Glutamatergic neuron (in vitro differentiated cells): Measurements from ENCODE around the gene ITGA1. TPM values are rescaled to one million over a fixed set of nuclear protein-coding genes. Genes with fewer than 3 reads are reported as not detected.
A peak's percentile ranks its signal among the peaks of the same experiment; 100 is the strongest.

Source experiments
- DNase-seq: peaks from one replicate; pipeline ENCODE4 v3.0.0; 2022
- H3K27ac Mint-ChIP-seq: one replicate; pipeline ENCODE4 v1.8.0; 2020; ENCODE audit warnings: mild to moderate bottlenecking, mixed read lengths, inconsistent platforms; ENCODE audit not compliant: unreplicated experiment
- H3K27me3 Mint-ChIP-seq: one replicate; pipeline ENCODE4 v1.8.0; 2020; ENCODE audit warnings: mild to moderate bottlenecking, moderate library complexity, mixed read lengths, inconsistent platforms; ENCODE audit not compliant: unreplicated experiment
- H3K36me3 Mint-ChIP-seq: one replicate; pipeline ENCODE4 v1.8.0; 2020; ENCODE audit warnings: mild to moderate bottlenecking, mixed read lengths, inconsistent platforms; ENCODE audit not compliant: unreplicated experiment
- H3K4me1 Mint-ChIP-seq: one replicate; pipeline ENCODE4 v1.8.0; 2020; ENCODE audit warnings: mild to moderate bottlenecking, low read depth, mixed read lengths, inconsistent platforms; ENCODE audit not compliant: unreplicated experiment
- H3K4me3 Mint-ChIP-seq: one replicate; pipeline ENCODE4 v1.8.0; 2020; ENCODE audit warnings: mild to moderate bottlenecking, mixed read lengths, inconsistent platforms; ENCODE audit not compliant: unreplicated experiment
- H3K9me3 Mint-ChIP-seq: one replicate; pipeline ENCODE4 v1.8.0; 2020; ENCODE audit warnings: mild to moderate bottlenecking, moderate library complexity, mixed read lengths, inconsistent platforms; ENCODE audit not compliant: unreplicated experiment
- total RNA-seq: library from RNA; stranded (reverse); fragmentation: NEBNext Ultra II Directional; extraction: Animal tissue kit (Norgen Biotek cat#: 25700); gene quantifications from one replicate; pipeline ENCODE4 v1.2.1, GENCODE V29; 2021; ENCODE audit not compliant: unreplicated experiment
- TF ChIP-seq, protein P1 (sequence below): fragments of 200-600 bp; sonication (generic); IDR thresholded peaks from one replicate; pipeline ENCODE4 v1.5.0; 2021; ENCODE audit not compliant: partially characterized antibody, unreplicated experiment

ITGA1 gene
- total RNA-seq, 1 donor from 2014 or later: 0.96 TPM

DNA sequence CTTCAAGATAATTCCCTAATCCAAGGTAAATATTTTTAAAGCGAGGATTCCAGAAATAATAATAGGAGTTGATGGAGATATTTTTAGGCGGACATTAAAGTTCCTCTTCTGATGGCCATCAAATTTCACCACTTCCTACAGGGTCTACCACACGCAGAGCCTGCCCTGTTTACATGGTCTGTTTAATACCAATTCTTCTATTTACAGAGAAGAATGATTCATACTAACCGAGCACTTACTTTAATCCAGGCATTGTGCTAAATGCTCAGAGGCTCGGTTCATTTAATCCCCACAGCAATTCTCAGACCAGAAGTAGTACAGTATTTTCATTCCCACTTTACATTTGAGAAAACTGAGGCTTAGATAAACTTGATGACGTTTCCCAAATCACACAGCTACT lies 3.0 kb upstream of the ITGA1 start:
- DNase-seq: no peak
- Mint-ChIP-seq H3K27ac (no peak overlapping the region), H3K36me3 (no peaks in the 10 kb centered on the region), H3K27me3 (peaks cover 1% of the 10 kb centered on the region), H3K4me3 (no peak overlapping the region), H3K9me3 (peaks cover 5% of the 10 kb centered on the region), H3K4me1 (no peaks in the 10 kb centered on the region)
- TF ChIP-seq, protein P1, sequence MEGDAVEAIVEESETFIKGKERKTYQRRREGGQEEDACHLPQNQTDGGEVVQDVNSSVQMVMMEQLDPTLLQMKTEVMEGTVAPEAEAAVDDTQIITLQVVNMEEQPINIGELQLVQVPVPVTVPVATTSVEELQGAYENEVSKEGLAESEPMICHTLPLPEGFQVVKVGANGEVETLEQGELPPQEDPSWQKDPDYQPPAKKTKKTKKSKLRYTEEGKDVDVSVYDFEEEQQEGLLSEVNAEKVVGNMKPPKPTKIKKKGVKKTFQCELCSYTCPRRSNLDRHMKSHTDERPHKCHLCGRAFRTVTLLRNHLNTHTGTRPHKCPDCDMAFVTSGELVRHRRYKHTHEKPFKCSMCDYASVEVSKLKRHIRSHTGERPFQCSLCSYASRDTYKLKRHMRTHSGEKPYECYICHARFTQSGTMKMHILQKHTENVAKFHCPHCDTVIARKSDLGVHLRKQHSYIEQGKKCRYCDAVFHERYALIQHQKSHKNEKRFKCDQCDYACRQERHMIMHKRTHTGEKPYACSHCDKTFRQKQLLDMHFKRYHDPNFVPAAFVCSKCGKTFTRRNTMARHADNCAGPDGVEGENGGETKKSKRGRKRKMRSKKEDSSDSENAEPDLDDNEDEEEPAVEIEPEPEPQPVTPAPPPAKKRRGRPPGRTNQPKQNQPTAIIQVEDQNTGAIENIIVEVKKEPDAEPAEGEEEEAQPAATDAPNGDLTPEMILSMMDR: no peak

DNA sequence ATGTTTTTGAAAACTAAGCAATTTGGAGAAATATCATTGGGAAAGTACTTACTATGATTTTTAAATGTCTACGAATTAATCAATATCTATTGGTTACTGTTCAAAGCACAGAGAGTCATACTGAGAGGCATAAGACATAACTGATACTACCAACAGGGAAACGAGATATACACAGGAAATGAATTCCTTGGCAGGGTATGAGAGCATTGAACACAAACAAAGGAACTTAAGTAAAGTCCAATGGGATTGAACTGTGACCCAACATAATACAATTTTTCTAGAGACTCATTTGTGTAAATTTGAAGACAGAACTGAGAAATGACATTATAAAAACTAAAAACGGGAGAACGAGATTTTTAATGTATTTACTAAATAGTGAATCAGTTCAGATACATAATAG lies 1.3 kb upstream of the ITGA1 start:
- H3K36me3 Mint-ChIP-seq: no peaks in the 10 kb centered on the region
- TF ChIP-seq, protein P1: no peak
- H3K9me3 Mint-ChIP-seq: peaks cover 2% of the 10 kb centered on the region
- peak overlapping the region; percentile 14 for H3K4me3 Mint-ChIP-seq
- no peaks in the 10 kb centered on the region for H3K4me1 Mint-ChIP-seq
- H3K27me3 Mint-ChIP-seq: peaks cover 3% of the 10 kb centered on the region
- no peak overlapping the region for H3K27ac Mint-ChIP-seq
- no peak for DNase-seq

DNA sequence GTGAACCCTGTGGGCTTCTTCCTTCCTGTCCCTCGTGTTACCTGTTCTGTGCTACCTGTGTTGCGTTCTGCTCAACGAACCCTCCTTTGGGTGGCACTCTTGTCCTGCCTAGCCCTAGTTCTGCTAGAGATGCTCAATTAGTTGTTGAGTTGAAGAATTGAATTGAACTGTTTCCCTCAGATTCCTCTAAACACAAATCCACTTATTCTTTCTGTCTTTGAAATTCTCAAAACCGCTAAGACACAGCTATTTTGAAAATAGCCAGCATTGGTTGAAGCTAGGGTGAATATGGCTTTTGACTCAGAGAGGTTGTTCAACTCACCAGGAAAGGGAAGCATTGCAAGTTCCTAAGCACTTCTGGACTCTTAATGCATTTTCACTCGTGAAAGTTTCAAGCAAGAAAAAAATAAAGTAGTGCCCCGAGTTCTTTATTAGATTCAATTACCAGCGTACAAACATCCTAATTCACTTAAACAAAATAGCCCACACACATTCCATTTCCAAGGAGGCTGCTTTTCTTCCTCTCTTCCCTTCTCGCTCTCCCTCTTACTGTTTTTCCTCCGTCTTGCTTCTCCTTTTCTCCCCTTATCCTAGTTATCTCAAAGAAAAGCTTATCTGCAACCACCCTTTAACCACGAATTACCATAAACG lies 642 bp upstream of the ITGA1 start:
- Mint-ChIP-seq H3K27ac (no peak overlapping the region), H3K4me1 (no peaks in the 10 kb centered on the region), H3K27me3 (peaks cover 3% of the 10 kb centered on the region), H3K4me3 (peak overlapping the region; percentile 96), H3K9me3 (peaks cover 2% of the 10 kb centered on the region), H3K36me3 (no peaks in the 10 kb centered on the region)
- no peak for DNase-seq
- TF ChIP-seq, protein P1: no peak

DNA sequence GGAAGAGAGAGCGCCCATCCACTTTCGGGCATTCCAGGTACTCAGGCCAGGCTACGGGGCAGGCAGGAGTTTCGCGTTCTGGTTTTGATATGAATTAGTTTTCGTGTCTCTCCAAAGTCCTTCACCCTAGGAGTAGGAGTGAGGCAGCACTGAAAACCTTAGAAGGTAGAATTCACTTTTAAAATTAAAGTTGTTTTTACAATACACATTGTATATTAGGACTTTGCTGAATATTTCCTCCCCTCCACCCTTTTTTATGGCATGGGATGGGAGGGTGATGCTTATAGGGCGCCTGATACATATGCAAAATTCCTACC lies 747 bp downstream of the ITGA1 start:
- TF ChIP-seq, protein P1: no peak
- no peak overlapping the region for H3K27ac Mint-ChIP-seq
- H3K4me3 Mint-ChIP-seq: peak overlapping the region; percentile 81
- H3K36me3 Mint-ChIP-seq: no peaks in the 10 kb centered on the region
- H3K27me3 Mint-ChIP-seq: peaks cover 3% of the 10 kb centered on the region
- H3K4me1 Mint-ChIP-seq: no peaks in the 10 kb centered on the region
- DNase-seq: no peak
- peaks cover 2% of the 10 kb centered on the region for H3K9me3 Mint-ChIP-seq

DNA sequence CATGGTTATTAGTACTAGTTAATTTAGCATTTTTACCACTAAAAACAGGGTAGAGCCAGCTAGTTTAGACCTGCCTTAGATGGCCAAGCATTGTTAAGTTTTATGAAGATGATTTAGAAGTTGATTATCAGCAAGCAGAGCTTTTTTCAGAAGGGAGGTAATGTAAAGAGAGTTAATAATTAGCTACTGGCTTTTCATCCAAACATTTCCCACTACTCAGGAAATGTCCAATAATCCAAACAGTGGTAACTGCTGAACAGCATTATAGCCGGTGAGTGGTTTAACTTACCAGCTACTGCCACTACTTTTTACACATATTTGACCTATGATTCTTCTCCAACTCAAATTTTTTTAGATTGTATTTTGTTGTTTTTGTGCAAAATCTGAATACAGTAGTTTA lies 1.7 kb downstream of the ITGA1 start:
- Mint-ChIP-seq H3K4me3 (no peak overlapping the region), H3K36me3 (no peaks in the 10 kb centered on the region), H3K27me3 (peaks cover 3% of the 10 kb centered on the region), H3K27ac (no peak overlapping the region), H3K4me1 (no peaks in the 10 kb centered on the region), H3K9me3 (peaks cover 2% of the 10 kb centered on the region)
- DNase-seq: no peak
- TF ChIP-seq, protein P1: no peak
